Suprapubic skin (tissue), 4 donors: ENCODE results near the gene COX7B2. TPM values are rescaled to one million over a fixed set of nuclear protein-coding genes. Genes with fewer than 3 reads are reported as not detected.

Source experiments
- DNase-seq, 2 donors: peaks; one replicate each; pipeline ENCODE4 v3.0.0-alpha.2; 2019; ENCODE audit warnings: low spot score in 2 of 2
- H3K27ac ChIP-seq: fragments of 200-600 bp; sonication (generic); one replicate; pipeline ENCODE4 v1.5.1; 2019
- H3K27me3 ChIP-seq: fragments of 200-600 bp; sonication (generic); one replicate; pipeline ENCODE4 v1.5.1; 2019
- H3K36me3 ChIP-seq: fragments of 200-600 bp; sonication (generic); one replicate; pipeline ENCODE4 v1.5.1; 2019
- H3K4me1 ChIP-seq: fragments of 200-600 bp; sonication (generic); one replicate; pipeline ENCODE4 v1.5.1; 2019
- H3K4me3 ChIP-seq: fragments of 200-600 bp; sonication (generic); one replicate; pipeline ENCODE4 v1.5.1; 2019; ENCODE audit warnings: mild to moderate bottlenecking
- H3K9me3 ChIP-seq: fragments of 200-600 bp; sonication (generic); one replicate; pipeline ENCODE4 v1.5.1; 2019
- CTCF ChIP-seq, 2 donors: fragments of 200-600 bp in 1 of 2; fragments of 450-650 bp in 1 of 2; sonication (generic) in 1 of 2; IDR thresholded peaks; one replicate each; pipeline ENCODE4 v1.5.1; 2016 to 2019; ENCODE audit warnings: antibody characterized with exemption in 2 of 2, mild to moderate bottlenecking in 1 of 2, moderate library complexity in 1 of 2
- EP300 ChIP-seq: sonication (generic); formaldehyde crosslinking; IDR thresholded peaks from one replicate; pipeline ENCODE4 v1.6.1; 2017; ENCODE audit warnings: antibody characterized with exemption
- POLR2A ChIP-seq, 2 donors: fragments of 450-650 bp; IDR thresholded peaks; one replicate each; pipeline ENCODE4 v1.6.1; 2017; ENCODE audit warnings: antibody characterized with exemption in 2 of 2, mild to moderate bottlenecking in 2 of 2, moderate library complexity in 2 of 2
- POLR2AphosphoS5 ChIP-seq, 3 donors: sonication (generic); formaldehyde crosslinking; IDR thresholded peaks; one replicate each; pipeline ENCODE4 v1.6.1; 2017; ENCODE audit warnings: antibody characterized with exemption in 3 of 3
- WGBS: methylation state at CpG from one replicate; pipeline ENCODE4 v1.1.5; 2018; 5-methylcytosine and 5-hydroxymethylcytosine counted together
- total RNA-seq, 4 donors: library from RNA; depleted of rRNA; stranded (reverse); fragments of >200 nt; gene quantifications; one replicate each; pipeline ENCODE4 v1.1.0, GENCODE V29; 2016

The COX7B2 gene
- total RNA-seq, 4 donors from 2014 or later = not detected

GRCh38 chr4:46730075-46730474 lies 179.0 kb downstream of the COX7B2 start:
- DNase-seq = no peak
- no peaks in the 10 kb centered on the region for H3K36me3 ChIP-seq
- no peaks in the 10 kb centered on the region for H3K27me3 ChIP-seq
- peaks cover 10% of the 10 kb centered on the region for H3K9me3 ChIP-seq
- no peak overlapping the region for H3K27ac ChIP-seq
- WGBS = 67% methylated on average over 3 of the region's 3 CpGs
- no peaks in the 10 kb centered on the region for H3K4me1 ChIP-seq
- TF ChIP-seq EP300 (no peak), POLR2AphosphoS5 (IDR thresholded peaks at IDR 0.05) (no peak), CTCF (IDR thresholded peaks at IDR 0.05) (no peak), POLR2A (IDR thresholded peaks at IDR 0.05) (no peak)
- no peak overlapping the region for H3K4me3 ChIP-seq

GRCh38 chr4:46720055-46720454 lies 189.0 kb downstream of the COX7B2 start:
- H3K9me3 ChIP-seq = peaks cover 4% of the 10 kb centered on the region

GRCh38 chr4:46717950-46718349 lies 191.1 kb downstream of the COX7B2 start:
- no peak for TF ChIP-seq POLR2AphosphoS5 (IDR thresholded peaks at IDR 0.05)
- TF ChIP-seq EP300 = no peak
- TF ChIP-seq CTCF (IDR thresholded peaks at IDR 0.05) = no peak
- TF ChIP-seq POLR2A (IDR thresholded peaks at IDR 0.05) = no peak
- H3K27me3 ChIP-seq = no peaks in the 10 kb centered on the region
- no peak overlapping the region for H3K27ac ChIP-seq
- H3K4me3 ChIP-seq = no peak overlapping the region
- H3K4me1 ChIP-seq = no peaks in the 10 kb centered on the region
- H3K9me3 ChIP-seq = peaks cover 4% of the 10 kb centered on the region
- WGBS = 67% methylated on average over 1 of the region's 1 CpG
- no peaks in the 10 kb centered on the region for H3K36me3 ChIP-seq
- no peak for DNase-seq

More at GRCh38 chr4:46720055-46720454, 189.0 kb downstream of the COX7B2 start:
- no peak for TF ChIP-seq EP300
- TF ChIP-seq POLR2AphosphoS5 (IDR thresholded peaks at IDR 0.05) = no peak
- TF ChIP-seq CTCF (IDR thresholded peaks at IDR 0.05) = no peak
- no peak for TF ChIP-seq POLR2A (IDR thresholded peaks at IDR 0.05)
- Histone ChIP-seq H3K4me1 (no peaks in the 10 kb centered on the region), H3K27ac (no peak overlapping the region), H3K4me3 (no peak overlapping the region), H3K36me3 (no peaks in the 10 kb centered on the region), H3K27me3 (peaks cover 4% of the 10 kb centered on the region)
- no peak for DNase-seq
- WGBS = 28% methylated on average over 1 of the region's 1 CpG

- WGBS = 64% methylated on average over 3 of the region's 3 CpGs
- Histone ChIP-seq H3K4me1 (no peaks in the 10 kb centered on the region), H3K27ac (no peak overlapping the region), H3K36me3 (no peaks in the 10 kb centered on the region), H3K4me3 (no peak overlapping the region), H3K9me3 (no peaks in the 10 kb centered on the region), H3K27me3 (no peaks in the 10 kb centered on the region)
- no peak for DNase-seq
- TF ChIP-seq EP300 (no peak), CTCF (IDR thresholded peaks at IDR 0.05) (no peak), POLR2AphosphoS5 (IDR thresholded peaks at IDR 0.05) (no peak), POLR2A (IDR thresholded peaks at IDR 0.05) (no peak)
These were observed 193.6 kb downstream of the COX7B2 start for GRCh38 chr4:46715468-46715867.

- Histone ChIP-seq H3K4me1 (no peaks in the 10 kb centered on the region), H3K9me3 (no peaks in the 10 kb centered on the region), H3K4me3 (no peak overlapping the region), H3K36me3 (no peaks in the 10 kb centered on the region), H3K27me3 (no peaks in the 10 kb centered on the region), H3K27ac (no peak overlapping the region)
- no peak for TF ChIP-seq POLR2AphosphoS5 (IDR thresholded peaks at IDR 0.05)
- no peak for TF ChIP-seq CTCF (IDR thresholded peaks at IDR 0.05)
- TF ChIP-seq EP300 = no peak
- no peak for TF ChIP-seq POLR2A (IDR thresholded peaks at IDR 0.05)
- 95% methylated on average over 10 of the region's 16 CpGs for WGBS
- DNase-seq = no peak
These were observed 210.2 kb downstream of the COX7B2 start for GRCh38 chr4:46698891-46699290.

Other genes with a start within 250 kb of the COX7B2 start
- gene GABRA4, start 84.3 kb upstream of the COX7B2 start, total RNA-seq = 1 to 10 TPM in 1 of 4 donors, under 1 TPM in 3; 0.34 to 2.2 (median 0.58) TPM
- gene GABRB1, start 122.3 kb upstream of the COX7B2 start, total RNA-seq = not detected